Mesenchymal stem cell (in vitro differentiated cells and primary cell): ENCODE data around the gene PGA3.
A peak's percentile ranks its signal among the peaks of the same experiment; 100 is the strongest.

Experiments
- DNase-seq: peaks from one replicate; pipeline ENCODE4 v3.0.0-alpha.2; 2013
- H2AFZ ChIP-seq: one replicate; pipeline ENCODE4 v1.6.1; 2013; ENCODE audit warnings: low read depth, mild to moderate bottlenecking, control low read depth, inconsistent platforms, low read length, moderate library complexity
- H2AK5ac ChIP-seq: 2 replicates; pipeline ENCODE4 v1.6.1; 2013; ENCODE audit warnings: low read length, moderate library complexity, mild to moderate bottlenecking, inconsistent platforms; ENCODE audit not compliant: severe bottlenecking
- H2BK120ac ChIP-seq: one replicate; pipeline ENCODE4 v1.6.1; 2013; ENCODE audit warnings: low read depth, mild to moderate bottlenecking, inconsistent platforms, low read length, moderate library complexity
- H2BK12ac ChIP-seq, 2 experiments: one replicate each; pipeline ENCODE4 v1.6.1; 2013; ENCODE audit warnings: inconsistent platforms in 2 of 2, low read length in 2 of 2, mild to moderate bottlenecking in 2 of 2, moderate library complexity in 2 of 2, control low read depth in 1 of 2
- H2BK15ac ChIP-seq: one replicate; pipeline ENCODE4 v1.6.1; 2013; ENCODE audit warnings: mild to moderate bottlenecking, low read depth, inconsistent platforms; ENCODE audit not compliant: poor library complexity, severe bottlenecking
- H2BK5ac ChIP-seq: 2 replicates; pipeline ENCODE4 v1.6.1; 2013; ENCODE audit warnings: low read depth, mild to moderate bottlenecking, low read length, control low read depth, inconsistent platforms; ENCODE audit not compliant: poor library complexity, severe bottlenecking
- H3K14ac ChIP-seq, 2 experiments: one replicate each; pipeline ENCODE4 v1.6.1; 2013; ENCODE audit warnings: inconsistent platforms in 2 of 2, low read length in 2 of 2, control low read depth in 1 of 2, mild to moderate bottlenecking in 1 of 2, moderate library complexity in 1 of 2
- H3K18ac ChIP-seq, 2 experiments: one replicate each; pipeline ENCODE4 v1.6.1; 2013; ENCODE audit warnings: inconsistent platforms in 2 of 2, low read length in 2 of 2, control low read depth in 1 of 2, low read depth in 1 of 2, mild to moderate bottlenecking in 1 of 2
- H3K23ac ChIP-seq, 2 experiments: one replicate each; pipeline ENCODE4 v1.6.1; 2013; ENCODE audit warnings: inconsistent platforms in 2 of 2, low read length in 2 of 2, mild to moderate bottlenecking in 2 of 2, moderate library complexity in 2 of 2, control low read depth in 1 of 2
- H3K27ac ChIP-seq: 2 replicates; pipeline ENCODE4 v1.5.1; 2013; ENCODE audit warnings: mild to moderate bottlenecking, moderate library complexity, low read length, control low read depth, inconsistent platforms; ENCODE audit not compliant: poor library complexity, severe bottlenecking
- H3K27me3 ChIP-seq, 2 experiments: 2 replicates each; pipeline versions ENCODE4 v1.6.1 to v1.7.0; 2013; ENCODE audit warnings: low read length in 2 of 2, mild to moderate bottlenecking in 2 of 2, moderate library complexity in 2 of 2, control low read depth in 1 of 2, inconsistent platforms in 1 of 2; ENCODE audit not compliant: control insufficient read depth in 1 of 2, insufficient read depth in 1 of 2
- H3K36me3 ChIP-seq, 2 experiments: 2 replicates each; pipeline versions ENCODE4 v1.6.1 to v1.7.0; 2013; ENCODE audit warnings: low read length in 2 of 2, control low read depth in 1 of 2, inconsistent platforms in 1 of 2, low read depth in 1 of 2, mild to moderate bottlenecking in 1 of 2; ENCODE audit not compliant: insufficient read depth in 2 of 2, control insufficient read depth in 1 of 2
- H3K4ac ChIP-seq, 2 experiments: one replicate each; pipeline ENCODE4 v1.6.1; 2013; ENCODE audit warnings: inconsistent platforms in 2 of 2, low read length in 2 of 2, mild to moderate bottlenecking in 2 of 2, moderate library complexity in 2 of 2, control low read depth in 1 of 2, low read depth in 1 of 2
- H3K4me1 ChIP-seq: 2 replicates; pipeline ENCODE4 v1.6.1; 2013; ENCODE audit warnings: low read depth, low read length, control low read depth; ENCODE audit not compliant: control insufficient read depth, insufficient read depth
- H3K4me2 ChIP-seq: 2 replicates; pipeline ENCODE4 v1.6.1; 2013; ENCODE audit warnings: low read length, mild to moderate bottlenecking, inconsistent platforms; ENCODE audit not compliant: poor library complexity, severe bottlenecking
- H3K4me3 ChIP-seq, 2 experiments: 2 replicates each; pipeline versions ENCODE4 v1.5.1 to v1.7.0; 2013; ENCODE audit warnings: low read length in 2 of 2, mild to moderate bottlenecking in 2 of 2, control low read depth in 1 of 2, low read depth in 1 of 2; ENCODE audit not compliant: insufficient read depth in 1 of 2
- H3K79me1 ChIP-seq: replicated peaks from 2 replicates; pipeline ENCODE4 v1.6.1; 2013; ENCODE audit warnings: mild to moderate bottlenecking, control low read depth, low read length, inconsistent platforms; ENCODE audit not compliant: poor library complexity, severe bottlenecking
- H3K9ac ChIP-seq: 2 replicates; pipeline ENCODE4 v1.7.0; 2013; ENCODE audit warnings: mild to moderate bottlenecking, low read length, moderate library complexity
- H3K9me3 ChIP-seq: 2 replicates; pipeline ENCODE4 v1.7.0; 2013; ENCODE audit warnings: mild to moderate bottlenecking, low read length; ENCODE audit not compliant: control insufficient read depth
- H4K8ac ChIP-seq: one replicate; pipeline ENCODE4 v1.6.1; 2013; ENCODE audit warnings: inconsistent platforms, mild to moderate bottlenecking, low read length, moderate library complexity
- H4K91ac ChIP-seq: one replicate; pipeline ENCODE4 v1.6.1; 2013; ENCODE audit warnings: mild to moderate bottlenecking, low read length, inconsistent platforms
- WGBS: methylation state at CpG from one replicate; pipeline ENCODE4 v1.1.7; 2013; ENCODE audit warnings: mixed read lengths; 5-methylcytosine and 5-hydroxymethylcytosine counted together

PGA3 gene

GRCh38 chr11:61193596-61193995, 9.7 kb upstream of the PGA3 start:
- H3K23ac ChIP-seq: no peak overlapping the region
- no peak overlapping the region for H2BK120ac ChIP-seq
- no peak overlapping the region for H2AFZ ChIP-seq
- no peak overlapping the region for H2AK5ac ChIP-seq
- H3K14ac ChIP-seq: no peak overlapping the region
- no peak overlapping the region for H3K27ac ChIP-seq
- no peak overlapping the region for H2BK12ac ChIP-seq
- peaks cover 0 to 26% of the 10 kb centered on the region in 2 experiments for H3K27me3 ChIP-seq
- no peak overlapping the region for H3K4ac ChIP-seq
- no peak overlapping the region for H3K4me2 ChIP-seq
- no peak overlapping the region for H4K8ac ChIP-seq
- peaks cover 14% of the 10 kb centered on the region for H3K4me1 ChIP-seq
- H4K91ac ChIP-seq: no peak overlapping the region
- 57% methylated on average over 7 of the region's 12 CpGs for WGBS
- H3K9ac ChIP-seq: no peak overlapping the region
- peaks cover 12% of the 10 kb centered on the region for H3K9me3 ChIP-seq
- H3K4me3 ChIP-seq: no peak overlapping the region
- no peak overlapping the region for H3K18ac ChIP-seq
- DNase-seq: no peak
- no peaks in the 10 kb centered on the region for H3K36me3 ChIP-seq
- H2BK5ac ChIP-seq: no peak overlapping the region
- H2BK15ac ChIP-seq: no peak overlapping the region
- H3K79me1 ChIP-seq: no peaks in the 10 kb centered on the region

- Histone ChIP-seq H3K27ac (no peak overlapping the region), H3K4me3 (no peak overlapping the region), H2BK120ac (no peak overlapping the region), H2AFZ (no peak overlapping the region), H3K23ac (no peak overlapping the region), H3K18ac (no peak overlapping the region), H4K91ac (no peak overlapping the region), H3K4me1 (peaks cover 14% of the 10 kb centered on the region), H2BK12ac (no peak overlapping the region), H3K4ac (no peak overlapping the region), H2BK15ac (no peak overlapping the region), H3K79me1 (no peaks in the 10 kb centered on the region), H3K27me3 (peaks cover 2 to 27% of the 10 kb centered on the region in 2 experiments), H3K9me3 (peaks cover 18% of the 10 kb centered on the region), H2AK5ac (no peak overlapping the region), H4K8ac (no peak overlapping the region), H2BK5ac (no peak overlapping the region), H3K14ac (no peak overlapping the region), H3K9ac (no peak overlapping the region), H3K4me2 (no peak overlapping the region), H3K36me3 (no peaks in the 10 kb centered on the region)
- DNase-seq: no peak
- 83% methylated on average over 11 of the region's 12 CpGs for WGBS
Measured at GRCh38 chr11:61194169-61194671, 9.1 kb upstream of the PGA3 start.

- Histone ChIP-seq H2BK120ac (no peak overlapping the region), H2AFZ (no peak overlapping the region), H3K27me3 (peaks cover 4 to 21% of the 10 kb centered on the region in 2 experiments), H3K79me1 (no peaks in the 10 kb centered on the region), H4K8ac (no peak overlapping the region), H4K91ac (no peak overlapping the region), H3K36me3 (no peaks in the 10 kb centered on the region), H3K18ac (no peak overlapping the region), H3K4me2 (no peak overlapping the region), H3K4me1 (peaks cover 14% of the 10 kb centered on the region), H3K14ac (no peak overlapping the region), H2AK5ac (peak overlapping the region; percentile 18), H2BK5ac (no peak overlapping the region), H3K27ac (no peak overlapping the region), H3K23ac (no peak overlapping the region), H3K9me3 (peaks cover 22% of the 10 kb centered on the region), H3K4ac (no peak overlapping the region), H3K4me3 (no peak overlapping the region), H3K9ac (no peak overlapping the region), H2BK12ac (no peak overlapping the region), H2BK15ac (no peak overlapping the region)
- DNase-seq: no peak
- WGBS: 73% methylated on average over 6 of the region's 7 CpGs
Measured at GRCh38 chr11:61194981-61195695, 8.2 kb upstream of the PGA3 start.

- no peak overlapping the region for H2BK5ac ChIP-seq
- H3K36me3 ChIP-seq: no peaks in the 10 kb centered on the region
- no peak overlapping the region for H3K4me2 ChIP-seq
- peaks cover 4 to 21% of the 10 kb centered on the region in 2 experiments for H3K27me3 ChIP-seq
- H3K9me3 ChIP-seq: peaks cover 22% of the 10 kb centered on the region
- H3K14ac ChIP-seq: no peak overlapping the region
- H3K23ac ChIP-seq: no peak overlapping the region
- H2BK120ac ChIP-seq: no peak overlapping the region
- WGBS: 85% methylated on average over 7 of the region's 7 CpGs
- H3K18ac ChIP-seq: no peak overlapping the region
- H4K8ac ChIP-seq: no peak overlapping the region
- no peaks in the 10 kb centered on the region for H3K79me1 ChIP-seq
- no peak for DNase-seq
- no peak overlapping the region for H4K91ac ChIP-seq
- H3K27ac ChIP-seq: no peak overlapping the region
- no peak overlapping the region for H3K9ac ChIP-seq
- H2BK12ac ChIP-seq: no peak overlapping the region
- no peak overlapping the region for H2AK5ac ChIP-seq
- H3K4ac ChIP-seq: no peak overlapping the region
- H2BK15ac ChIP-seq: no peak overlapping the region
- no peak overlapping the region for H2AFZ ChIP-seq
- no peak overlapping the region for H3K4me3 ChIP-seq
- H3K4me1 ChIP-seq: peaks cover 14% of the 10 kb centered on the region
Measured at GRCh38 chr11:61195719-61196118, 7.6 kb upstream of the PGA3 start.
